Measurements from ENCODE around the gene TDRD3. TPM values are rescaled to one million over a fixed set of nuclear protein-coding genes. Genes with fewer than 3 reads are reported as not detected.

Gene TDRD3
- total RNA-seq, 4 donors from 2014 or later, result 28.5 to 47.8 (median 41.3) TPM

DNA sequence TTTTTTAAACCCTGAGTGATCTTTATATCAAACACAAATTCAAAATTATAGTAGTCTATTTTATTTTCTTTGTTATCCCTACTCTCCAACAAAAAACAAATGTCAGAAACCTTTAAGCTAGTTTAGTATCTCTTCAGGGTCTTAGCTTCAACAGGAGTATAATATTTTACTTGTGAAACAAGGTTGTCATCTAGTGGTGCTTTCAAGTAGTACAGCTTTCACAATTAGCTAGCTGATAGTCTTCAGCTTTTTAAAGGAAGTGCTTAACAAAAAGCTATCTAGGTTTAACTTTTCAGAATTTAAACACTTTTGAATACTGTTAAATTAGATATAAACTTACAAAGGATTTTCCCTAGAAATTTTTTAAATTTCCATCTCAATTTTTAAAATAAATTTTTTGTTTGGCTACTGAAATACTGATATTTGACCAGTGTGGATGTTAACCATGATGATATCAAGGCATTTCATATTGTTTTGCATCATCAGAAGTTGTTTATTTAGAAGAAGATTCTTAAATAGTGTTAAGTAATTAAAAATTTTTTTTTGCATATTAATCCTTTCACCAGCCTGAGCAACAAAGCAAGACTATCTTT lies 34.2 kb downstream of the TDRD3 start:
- H3K4me1 ChIP-seq, result no peaks in the 10 kb centered on the region
- no peak for DNase-seq
- no peaks in the 10 kb centered on the region for H3K36me3 ChIP-seq
- H3K4me3 ChIP-seq (replicated peaks in 1 of 3), result no peak overlapping the region
- H3K27ac ChIP-seq, result no peak overlapping the region
- intact Hi-C loops (cut with DNase I), result no loop called here
- no peaks in the 10 kb centered on the region for H3K27me3 ChIP-seq
- TF ChIP-seq, protein P1, sequence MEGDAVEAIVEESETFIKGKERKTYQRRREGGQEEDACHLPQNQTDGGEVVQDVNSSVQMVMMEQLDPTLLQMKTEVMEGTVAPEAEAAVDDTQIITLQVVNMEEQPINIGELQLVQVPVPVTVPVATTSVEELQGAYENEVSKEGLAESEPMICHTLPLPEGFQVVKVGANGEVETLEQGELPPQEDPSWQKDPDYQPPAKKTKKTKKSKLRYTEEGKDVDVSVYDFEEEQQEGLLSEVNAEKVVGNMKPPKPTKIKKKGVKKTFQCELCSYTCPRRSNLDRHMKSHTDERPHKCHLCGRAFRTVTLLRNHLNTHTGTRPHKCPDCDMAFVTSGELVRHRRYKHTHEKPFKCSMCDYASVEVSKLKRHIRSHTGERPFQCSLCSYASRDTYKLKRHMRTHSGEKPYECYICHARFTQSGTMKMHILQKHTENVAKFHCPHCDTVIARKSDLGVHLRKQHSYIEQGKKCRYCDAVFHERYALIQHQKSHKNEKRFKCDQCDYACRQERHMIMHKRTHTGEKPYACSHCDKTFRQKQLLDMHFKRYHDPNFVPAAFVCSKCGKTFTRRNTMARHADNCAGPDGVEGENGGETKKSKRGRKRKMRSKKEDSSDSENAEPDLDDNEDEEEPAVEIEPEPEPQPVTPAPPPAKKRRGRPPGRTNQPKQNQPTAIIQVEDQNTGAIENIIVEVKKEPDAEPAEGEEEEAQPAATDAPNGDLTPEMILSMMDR (IDR thresholded peaks at IDR 0.05), result peak; percentile 65 to 97 (median 94)
- TF ChIP-seq POLR2A (IDR thresholded peaks at IDR 0.05), result no peak
- H3K9me3 ChIP-seq, result no peaks in the 10 kb centered on the region

GRCh38 chr13:60433505-60433904 lies 36.5 kb downstream of the TDRD3 start:
- no peak for DNase-seq
- WGBS, 2 donors, result 87 to 89% methylated on average over 6 of the region's 6 CpGs
- Histone ChIP-seq H3K27me3 (no peaks in the 10 kb centered on the region), H3K9me3 (no peaks in the 10 kb centered on the region), H3K27ac (no peak overlapping the region), H3K4me3 (replicated peaks in 1 of 3) (no peak overlapping the region), H3K4me1 (peaks cover 0 to 7% of the 10 kb centered on the region in 2 donors), H3K36me3 (no peaks in the 10 kb centered on the region)
- TF ChIP-seq, protein P1 (IDR thresholded peaks at IDR 0.05), result no peak
- TF ChIP-seq POLR2A (IDR thresholded peaks at IDR 0.05), result no peak
- intact Hi-C loops (cut with DNase I), result no loop called here

DNA sequence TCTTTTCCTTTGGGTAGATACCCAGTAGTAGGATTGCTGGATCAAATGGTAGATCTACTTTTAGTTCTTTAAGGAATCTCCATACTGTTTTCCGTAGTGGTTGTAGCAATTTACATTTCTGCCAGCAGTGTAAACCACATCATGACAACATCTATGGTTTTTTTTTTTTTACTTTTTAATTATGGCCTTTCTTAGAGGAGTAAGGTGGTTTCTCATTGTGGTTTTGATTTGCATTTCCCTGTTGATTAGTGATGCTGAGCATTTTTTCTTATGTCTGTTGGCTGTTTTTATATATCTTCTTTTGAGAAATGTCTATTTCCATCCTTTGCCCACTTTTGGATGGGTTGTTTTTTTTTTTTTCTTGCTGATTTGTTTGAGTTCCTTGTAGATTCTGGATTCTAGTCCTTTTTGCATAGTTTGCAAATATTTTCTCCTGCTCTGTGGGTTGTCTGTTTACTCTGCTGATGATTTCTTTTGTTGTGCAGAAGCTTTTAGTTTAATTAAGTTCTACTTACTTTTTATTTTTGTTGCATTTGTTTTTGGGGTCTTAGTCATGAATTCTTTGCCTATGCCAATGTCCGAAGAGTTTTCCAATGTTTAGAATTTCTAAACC lies 38.8 kb downstream of the TDRD3 start:
- no peak for DNase-seq
- Histone ChIP-seq H3K27ac (no peak overlapping the region), H3K36me3 (no peaks in the 10 kb centered on the region), H3K4me1 (peaks cover 0 to 8% of the 10 kb centered on the region in 2 donors), H3K27me3 (no peaks in the 10 kb centered on the region), H3K9me3 (no peaks in the 10 kb centered on the region), H3K4me3 (replicated peaks in 1 of 3) (no peak overlapping the region)
- intact Hi-C loops (cut with DNase I), result no loop called here
- WGBS, 2 donors, result 95 to 96% methylated on average over 2 of the region's 2 CpGs
- TF ChIP-seq POLR2A (IDR thresholded peaks at IDR 0.05), result no peak
- TF ChIP-seq, protein P1 (IDR thresholded peaks at IDR 0.05), result no peak

DNA sequence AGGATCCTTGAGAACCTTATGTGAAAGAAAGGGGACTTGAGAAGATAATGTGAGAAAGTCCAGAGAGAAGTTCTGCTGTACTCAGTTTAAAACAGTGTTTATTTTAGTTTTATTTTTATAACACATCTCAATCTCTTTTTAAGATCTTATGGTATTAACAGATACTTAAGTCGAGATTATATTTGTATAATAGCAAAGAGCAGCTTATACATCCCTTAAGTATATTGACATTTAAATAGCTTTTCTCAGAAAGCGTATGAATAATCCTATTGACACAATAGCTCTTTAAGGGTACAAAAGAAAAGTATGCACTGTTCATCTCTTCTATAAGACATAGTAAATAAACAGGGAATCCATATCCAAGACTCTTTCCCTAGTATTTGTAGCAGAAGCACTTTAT lies 42.2 kb downstream of the TDRD3 start:
- 67 to 70% methylated on average over 2 of the region's 2 CpGs for WGBS, 2 donors
- Histone ChIP-seq H3K4me3 (replicated peaks in 1 of 3) (no peak overlapping the region), H3K27ac (no peak overlapping the region), H3K9me3 (no peaks in the 10 kb centered on the region), H3K4me1 (peaks cover 0 to 8% of the 10 kb centered on the region in 2 donors), H3K27me3 (no peaks in the 10 kb centered on the region), H3K36me3 (no peaks in the 10 kb centered on the region)
- no peak for TF ChIP-seq POLR2A (IDR thresholded peaks at IDR 0.05)
- TF ChIP-seq, protein P1 (IDR thresholded peaks at IDR 0.05), result no peak
- intact Hi-C loops (cut with DNase I), result no loop called here
- DNase-seq, result no peak

DNA sequence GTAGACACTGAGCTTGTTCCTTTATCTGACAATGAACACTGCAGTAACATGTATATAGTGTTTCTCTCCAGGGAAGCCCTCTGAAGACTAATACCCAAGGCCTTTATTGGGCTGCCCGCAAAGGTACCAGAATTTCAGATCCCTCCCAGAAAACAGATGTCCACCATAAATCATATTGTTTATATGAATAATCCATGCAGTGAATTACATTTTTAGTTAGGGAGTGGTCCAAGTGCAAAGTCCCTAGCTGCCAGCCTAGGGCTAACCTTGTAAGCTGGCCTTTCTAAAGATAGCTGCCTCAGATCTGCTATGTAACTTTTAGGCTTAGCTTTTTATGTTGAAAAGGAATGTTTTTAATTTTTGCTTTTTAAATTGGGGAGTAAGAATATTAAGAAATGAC lies 44.7 kb downstream of the TDRD3 start:
- Histone ChIP-seq H3K4me1 (peaks cover 0 to 8% of the 10 kb centered on the region in 2 donors), H3K4me3 (replicated peaks in 1 of 3) (no peak overlapping the region), H3K27ac (no peak overlapping the region), H3K36me3 (no peaks in the 10 kb centered on the region), H3K9me3 (no peaks in the 10 kb centered on the region), H3K27me3 (no peaks in the 10 kb centered on the region)
- intact Hi-C loops (cut with DNase I), result no loop called here
- no peak for DNase-seq
- TF ChIP-seq, protein P1 (IDR thresholded peaks at IDR 0.05), result no peak
- 93 to 97% methylated on average over 1 of the region's 1 CpG for WGBS, 2 donors
